IPS-15b (cell line): Measurements from ENCODE around the gene ZNF213.
"Not testable (repeated sequence)": the region's sequence is repeated elsewhere in the genome, so short reads cannot be mapped to it uniquely, and the experiment has no call there.

Source experiments
- H3K27me3 ChIP-seq: one replicate; pipeline ENCODE4 v1.6.1; 2013; ENCODE audit warnings: low read length; ENCODE audit not compliant: control insufficient read depth, insufficient read depth
- H3K36me3 ChIP-seq: one replicate; pipeline ENCODE4 v1.6.1; 2013; ENCODE audit warnings: low read length; ENCODE audit not compliant: control insufficient read depth, insufficient read depth
- H3K4me1 ChIP-seq: one replicate; pipeline ENCODE4 v1.6.1; 2013; ENCODE audit warnings: mild to moderate bottlenecking, low read length; ENCODE audit not compliant: control insufficient read depth, insufficient read depth
- H3K4me3 ChIP-seq: one replicate; pipeline ENCODE4 v1.5.1; 2013; ENCODE audit warnings: low read depth, low read length
- H3K9ac ChIP-seq: one replicate; pipeline ENCODE4 v1.6.1; 2013; ENCODE audit warnings: low read depth, mild to moderate bottlenecking, low read length
- H3K9me3 ChIP-seq: one replicate; pipeline ENCODE4 v1.6.1; 2013; ENCODE audit warnings: mild to moderate bottlenecking, low read length; ENCODE audit not compliant: control insufficient read depth, insufficient read depth

ZNF213 gene

DNA sequence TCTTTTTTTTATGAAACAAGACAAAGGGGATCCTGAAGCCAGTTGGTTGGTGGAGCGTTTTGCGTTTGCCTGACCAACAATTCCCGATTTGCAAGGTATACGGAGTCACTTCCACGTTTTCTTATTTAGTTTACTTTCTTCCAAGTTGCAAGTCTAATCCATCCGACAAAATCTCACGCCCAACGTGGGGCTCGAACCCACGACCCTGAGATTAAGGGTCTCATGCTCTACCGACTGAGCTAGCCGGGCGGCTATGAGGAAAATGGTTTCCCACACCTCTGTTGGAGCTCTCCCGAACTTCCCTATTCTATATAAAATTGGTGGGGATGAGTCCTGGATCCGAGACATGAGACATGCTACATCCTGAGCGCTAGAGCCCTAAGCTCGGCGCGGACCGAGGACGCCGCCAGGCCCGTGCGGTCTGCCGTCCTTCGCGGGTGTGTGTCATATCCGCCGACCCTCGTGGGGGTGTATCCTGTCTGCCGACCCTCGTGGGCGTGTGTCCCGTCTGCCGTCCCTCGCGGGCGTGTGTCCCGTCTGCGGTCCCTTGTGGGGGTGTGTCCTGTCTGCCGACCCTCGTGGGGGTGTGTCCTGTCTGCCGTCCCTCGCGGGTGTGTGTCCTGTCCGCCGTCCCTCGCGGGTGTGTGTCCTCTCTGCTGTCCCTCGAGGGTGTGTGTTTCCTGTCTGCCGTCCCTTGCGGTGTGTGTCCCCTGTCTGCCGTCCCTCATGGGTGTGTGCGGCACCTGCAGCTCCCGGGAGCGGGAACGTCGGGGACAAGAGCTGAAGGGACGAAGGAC lies 22.6 kb downstream of the ZNF213 start:
- H3K4me1 ChIP-seq, result no peaks in the 10 kb centered on the region
- peaks cover 24% of the 10 kb centered on the region for H3K27me3 ChIP-seq
- H3K36me3 ChIP-seq, result no peaks in the 10 kb centered on the region
- no peaks in the 10 kb centered on the region for H3K9me3 ChIP-seq
- peak overlapping the region; percentile 24 for H3K9ac ChIP-seq
- peak overlapping the region; percentile 82 for H3K4me3 ChIP-seq

GRCh38 chr16:3158026-3158509 lies 23.2 kb downstream of the ZNF213 start:
- no peaks in the 10 kb centered on the region for H3K4me1 ChIP-seq
- peak overlapping the region; percentile 24 for H3K9ac ChIP-seq
- H3K4me3 ChIP-seq, result peak overlapping the region; percentile 82
- H3K9me3 ChIP-seq, result no peaks in the 10 kb centered on the region
- no peaks in the 10 kb centered on the region for H3K36me3 ChIP-seq
- peaks cover 24% of the 10 kb centered on the region for H3K27me3 ChIP-seq

GRCh38 chr16:3158510-3159314 lies 23.9 kb downstream of the ZNF213 start:
- peak overlapping the region; percentile 82 for H3K4me3 ChIP-seq

DNA sequence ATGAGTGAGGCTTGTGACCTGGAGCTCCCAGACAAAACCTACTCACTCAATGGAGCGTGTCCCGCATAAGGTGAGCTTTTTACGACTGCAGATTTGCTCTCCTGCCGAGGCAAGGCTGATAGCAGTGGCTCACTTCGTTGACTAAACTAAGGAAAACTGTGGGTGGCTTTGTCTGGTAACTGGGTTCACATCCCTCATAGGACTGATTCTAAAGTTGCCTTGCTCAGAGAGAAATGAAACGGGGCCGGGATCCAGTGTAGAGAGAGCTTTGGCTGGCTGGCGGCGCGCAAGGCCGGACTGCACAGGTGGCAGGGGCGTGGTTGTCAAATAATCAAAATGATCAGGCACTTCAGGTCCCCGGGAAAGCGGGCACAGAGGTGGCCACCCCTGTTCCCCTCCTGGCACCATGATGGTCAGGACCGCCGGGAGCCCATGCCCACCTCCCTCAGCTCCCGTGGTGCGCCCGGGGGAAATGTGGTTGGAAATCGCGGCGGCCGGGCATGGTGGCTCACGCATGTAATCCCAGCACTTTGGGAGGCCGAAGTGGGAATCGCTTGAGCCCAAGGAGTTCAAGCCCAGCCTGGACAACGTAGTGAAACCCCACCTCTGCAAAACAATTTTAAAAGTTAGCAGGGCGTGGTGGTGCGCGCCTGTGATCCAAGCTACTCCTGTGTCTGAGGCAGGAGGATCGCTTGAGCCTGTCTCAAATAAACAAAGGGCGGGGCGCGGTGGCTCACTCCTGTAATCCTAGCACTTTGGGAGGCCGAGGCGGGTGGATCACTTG lies 26.6 kb downstream of the ZNF213 start:
- Histone ChIP-seq H3K9me3 (no peaks in the 10 kb centered on the region), H3K36me3 (no peaks in the 10 kb centered on the region), H3K4me1 (no peaks in the 10 kb centered on the region), H3K27me3 (peaks cover 14% of the 10 kb centered on the region), H3K4me3 (no peak overlapping the region), H3K9ac (no peak overlapping the region)

More at GRCh38 chr16:3158510-3159314, 23.9 kb downstream of the ZNF213 start:
- Histone ChIP-seq H3K4me1 (no peaks in the 10 kb centered on the region), H3K9ac (peak overlapping the region; percentile 38), H3K27me3 (peaks cover 24% of the 10 kb centered on the region), H3K36me3 (no peaks in the 10 kb centered on the region), H3K9me3 (no peaks in the 10 kb centered on the region)

DNA sequence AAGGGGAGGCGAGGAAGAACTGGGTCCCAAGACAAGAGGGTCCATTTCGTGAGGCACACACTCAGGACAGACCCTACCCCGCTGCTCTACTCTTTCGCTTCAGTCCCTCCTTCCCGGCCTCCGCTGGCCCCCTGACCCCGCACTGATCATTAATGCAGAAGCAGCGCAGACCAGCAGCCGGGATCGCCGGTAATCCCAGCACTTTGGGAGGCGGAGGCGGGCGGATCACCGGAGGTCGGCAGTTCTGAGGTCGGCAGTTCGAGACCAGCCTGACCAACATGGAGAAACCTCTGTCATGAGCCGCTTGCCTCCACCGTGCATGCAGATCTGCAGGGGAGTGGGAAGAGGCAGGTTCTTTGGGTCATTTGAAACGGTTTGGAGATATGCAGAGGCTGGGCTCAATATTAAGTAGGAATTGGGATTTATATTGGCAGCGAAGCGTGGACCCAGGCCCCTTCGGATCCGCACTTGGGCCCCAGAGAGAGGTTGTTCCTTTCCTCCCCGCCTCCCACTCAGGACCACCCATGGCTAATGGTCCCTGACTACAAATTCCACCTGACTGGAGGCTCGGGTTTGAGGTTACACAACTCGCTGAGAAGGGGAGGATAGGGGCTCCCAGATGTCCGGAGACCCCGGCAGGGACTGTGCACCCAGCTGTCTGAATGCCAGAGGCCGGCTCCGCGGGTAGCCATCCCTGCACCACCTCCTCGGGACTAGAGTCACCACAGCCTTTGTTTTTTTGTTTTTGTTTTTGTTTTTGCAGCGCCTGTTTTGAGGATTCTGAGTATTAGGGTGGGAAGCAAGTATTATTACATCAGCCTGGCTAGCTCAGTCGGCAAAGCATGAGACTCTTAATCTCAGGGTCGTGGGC lies 29.5 kb downstream of the ZNF213 start:
- Histone ChIP-seq H3K9ac (no peak overlapping the region), H3K27me3 (peaks cover 23% of the 10 kb centered on the region), H3K36me3 (no peaks in the 10 kb centered on the region), H3K9me3 (no peaks in the 10 kb centered on the region), H3K4me3 (no peak overlapping the region), H3K4me1 (no peaks in the 10 kb centered on the region)

DNA sequence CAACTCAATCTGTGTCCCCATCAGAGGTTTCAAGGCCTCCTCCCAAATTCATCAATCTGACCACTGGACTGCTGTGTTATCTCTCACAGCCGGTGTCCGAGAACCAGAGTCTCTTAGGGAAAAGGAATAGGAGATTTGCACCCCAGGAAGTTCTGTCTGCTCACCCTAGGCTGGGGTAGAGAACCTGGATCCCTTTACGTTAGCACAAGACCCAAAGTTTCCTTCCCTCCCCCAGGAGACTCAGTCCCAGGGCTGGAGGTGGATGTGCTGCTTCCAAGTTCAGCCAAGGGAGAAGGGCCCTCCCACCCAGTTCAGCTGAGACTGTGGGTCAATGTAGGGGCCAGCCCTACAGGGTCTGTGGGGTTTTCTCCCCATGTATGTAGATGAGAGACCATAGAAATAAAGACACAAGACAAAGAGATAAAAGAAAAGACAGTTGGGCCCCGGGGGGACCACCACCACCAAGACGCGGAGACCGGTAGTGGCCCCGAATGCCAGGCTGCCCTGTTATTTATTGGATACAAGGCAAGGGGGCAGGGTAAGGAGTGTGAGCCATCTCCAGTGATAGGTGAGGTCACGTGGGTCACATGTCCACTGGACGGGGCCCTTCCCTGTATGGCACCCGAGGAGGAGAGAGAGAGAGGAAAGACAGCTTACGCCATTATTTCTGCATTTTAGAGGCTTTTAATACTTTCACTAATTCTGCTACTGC lies 30.4 kb downstream of the ZNF213 start:
- Histone ChIP-seq H3K36me3 (no peaks in the 10 kb centered on the region), H3K4me3 (no peak overlapping the region), H3K27me3 (peaks cover 30% of the 10 kb centered on the region), H3K9me3 (no peaks in the 10 kb centered on the region), H3K4me1 (no peaks in the 10 kb centered on the region), H3K9ac (no peak overlapping the region)

DNA sequence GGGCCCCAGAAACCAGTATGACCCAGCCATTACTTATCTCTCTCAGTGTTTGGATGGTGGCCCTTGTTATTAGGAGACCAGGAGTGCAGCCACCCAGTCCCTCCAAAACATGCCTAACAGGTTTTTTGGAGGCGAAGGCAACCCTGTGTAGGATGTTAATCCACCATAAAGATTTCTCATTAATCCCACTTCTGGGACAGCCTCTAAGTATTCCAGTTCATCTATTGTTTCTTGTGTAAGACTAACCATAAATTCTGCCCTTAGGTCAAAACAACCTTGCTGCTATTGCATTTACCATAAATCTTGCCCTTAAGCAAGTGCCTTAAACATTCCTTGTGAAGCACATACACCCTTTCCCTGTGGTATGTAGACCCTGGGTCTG lies 31.7 kb downstream of the ZNF213 start:
- Histone ChIP-seq H3K27me3 (peaks cover 39% of the 10 kb centered on the region), H3K9ac (no peak overlapping the region), H3K4me1 (no peaks in the 10 kb centered on the region), H3K4me3 (no peak overlapping the region), H3K36me3 (no peaks in the 10 kb centered on the region), H3K9me3 (no peaks in the 10 kb centered on the region)

GRCh38 chr16:3168729-3169128 lies 33.9 kb downstream of the ZNF213 start:
- H3K4me3 ChIP-seq, H3K9ac ChIP-seq, H3K4me1 ChIP-seq, H3K36me3 ChIP-seq, H3K9me3 ChIP-seq: not testable (repeated sequence)
- H3K27me3 ChIP-seq, result peaks cover 41% of the 10 kb centered on the region

- no peaks in the 10 kb centered on the region for H3K9me3 ChIP-seq
- H3K9ac ChIP-seq, result no peak overlapping the region
- H3K27me3 ChIP-seq, result peaks cover 37% of the 10 kb centered on the region
- no peaks in the 10 kb centered on the region for H3K36me3 ChIP-seq
- peak overlapping the region; percentile 79 for H3K4me3 ChIP-seq
- H3K4me1 ChIP-seq, result peaks cover 3% of the 10 kb centered on the region
Measured at GRCh38 chr16:3170440-3171180, 35.8 kb downstream of the ZNF213 start.
